DOHH2 (cell line): ENCODE measurements around the gene PYGB.

Source experiments
- H3F3A ChIP-seq: fragments of 200-600 bp; sonication (generic), shearing (Covaris generic); 2 replicates; pipeline ENCODE4 v1.6.0; 2016; ENCODE audit warnings: antibody characterized with exemption, mild to moderate bottlenecking; ENCODE audit not compliant: control insufficient read depth, insufficient read depth
- H3K27ac ChIP-seq: fragments of 200-600 bp; sonication (generic); 2 replicates; pipeline ENCODE4 v1.5.1; 2014; ENCODE audit warnings: low read depth, mild to moderate bottlenecking, low read length, moderate library complexity
- H3K27me3 ChIP-seq: fragments of 200-600 bp; sonication (generic); 2 replicates; pipeline ENCODE4 v1.6.1; 2014; ENCODE audit warnings: mild to moderate bottlenecking, low read length, mixed read lengths; ENCODE audit not compliant: control insufficient read depth
- H3K36me3 ChIP-seq: fragments of 200-600 bp; sonication (generic); 2 replicates; pipeline ENCODE4 v1.6.1; 2014; ENCODE audit warnings: mild to moderate bottlenecking, low read length, moderate library complexity, mixed read lengths; ENCODE audit not compliant: control insufficient read depth
- H3K4me1 ChIP-seq: fragments of 200-600 bp; sonication (generic); 2 replicates; pipeline ENCODE4 v1.6.1; 2014; ENCODE audit warnings: mild to moderate bottlenecking, low read length, mixed read lengths; ENCODE audit not compliant: control insufficient read depth
- H3K4me2 ChIP-seq: fragments of 200-600 bp; sonication (generic); 2 replicates; pipeline ENCODE4 v1.6.0; 2014; ENCODE audit warnings: mild to moderate bottlenecking, low read length, moderate library complexity
- H3K4me3 ChIP-seq: fragments of 200-600 bp; sonication (generic); 2 replicates; pipeline ENCODE4 v1.5.1; 2014; ENCODE audit warnings: mild to moderate bottlenecking, low read length, mixed read lengths
- H3K79me2 ChIP-seq: fragments of 200-600 bp; sonication (generic); 2 replicates; pipeline ENCODE4 v1.6.1; 2014; ENCODE audit warnings: mild to moderate bottlenecking, low read length, mixed read lengths; ENCODE audit not compliant: control insufficient read depth
- H3K9me2 ChIP-seq: fragments of 200-600 bp; sonication (generic); replicated peaks from 2 replicates; pipeline ENCODE4 v1.6.1; 2014; ENCODE audit warnings: mild to moderate bottlenecking, low read length, mixed read lengths; ENCODE audit not compliant: control insufficient read depth
- H3K9me3 ChIP-seq: fragments of 200-600 bp; sonication (generic); 2 replicates; pipeline ENCODE4 v1.6.1; 2014; ENCODE audit warnings: antibody characterized with exemption, low read length, mixed read lengths; ENCODE audit not compliant: control insufficient read depth, insufficient read depth
- H4K20me1 ChIP-seq: fragments of 200-600 bp; sonication (generic); 2 replicates; pipeline ENCODE4 v1.6.0; 2014; ENCODE audit warnings: low read depth, mild to moderate bottlenecking, antibody characterized with exemption, low read length, moderate library complexity; ENCODE audit not compliant: control insufficient read depth, insufficient read depth
- CTCF ChIP-seq: fragments of 200-600 bp; sonication (generic); IDR thresholded peaks from one replicate; pipeline ENCODE4 v1.5.1; 2014; ENCODE audit warnings: antibody characterized with exemption, mild to moderate bottlenecking, low read depth, low read length; ENCODE audit not compliant: poor library complexity, severe bottlenecking
- EZH2phosphoT487 ChIP-seq: fragments of 200-600 bp; sonication (generic); IDR thresholded peaks from 2 replicates; pipeline ENCODE4 v1.6.1; 2017; ENCODE audit warnings: borderline replicate concordance, mild to moderate bottlenecking, antibody characterized with exemption, low read length, moderate library complexity, mixed read lengths

The PYGB gene

DNA sequence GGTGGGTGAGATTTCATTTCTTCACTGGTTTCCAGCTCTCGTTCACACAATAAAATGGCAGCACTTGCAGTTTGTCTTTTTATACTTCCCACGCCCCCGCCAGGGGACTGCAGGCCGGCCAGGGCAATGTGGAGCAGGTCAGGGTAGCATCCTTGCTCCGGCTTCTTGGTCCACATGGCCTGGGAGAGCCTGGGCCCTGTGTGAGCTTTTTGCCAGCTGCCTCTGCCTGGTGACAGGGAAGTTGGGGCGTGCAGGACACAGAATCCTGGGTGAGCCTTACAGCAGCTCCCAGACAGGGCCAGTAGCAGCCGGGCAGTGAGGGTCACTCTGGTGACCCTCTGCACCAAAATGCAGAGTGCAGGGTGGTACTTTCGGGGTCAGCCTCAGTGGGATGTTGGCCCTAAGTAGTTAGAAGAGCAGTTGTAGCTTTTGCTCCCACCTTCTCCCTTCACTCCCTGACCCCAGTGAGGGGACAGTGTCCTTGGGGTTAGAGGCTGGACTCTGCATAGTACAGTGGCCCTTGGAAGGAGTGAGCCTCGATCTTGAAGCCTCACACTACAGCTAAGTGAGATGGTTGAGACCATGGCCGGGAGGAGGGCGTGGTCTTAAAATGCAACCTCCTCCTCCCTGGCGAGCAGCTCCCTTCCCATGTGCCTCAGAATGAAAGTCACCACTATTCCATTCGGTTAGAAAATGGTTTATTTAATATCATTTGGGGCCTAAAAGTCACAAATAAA lies 23.8 kb downstream of the PYGB start:
- Histone ChIP-seq H3K4me1 (no peaks in the 10 kb centered on the region), H4K20me1 (peaks cover 6% of the 10 kb centered on the region; the same call in 1 of the 2 replicates), H3K79me2 (no peaks in the 10 kb centered on the region), H3K4me3 (no peak overlapping the region), H3K27ac (no peak overlapping the region), H3F3A (no peaks in the 10 kb centered on the region), H3K27me3 (no peaks in the 10 kb centered on the region), H3K36me3 (peaks cover 12% of the 10 kb centered on the region; the same call in 1 of the 2 replicates), H3K9me3 (no peaks in the 10 kb centered on the region), H3K4me2 (no peak overlapping the region), H3K9me2 (no peaks in the 10 kb centered on the region)
- TF ChIP-seq EZH2phosphoT487 (no peak), CTCF (no peak)

DNA sequence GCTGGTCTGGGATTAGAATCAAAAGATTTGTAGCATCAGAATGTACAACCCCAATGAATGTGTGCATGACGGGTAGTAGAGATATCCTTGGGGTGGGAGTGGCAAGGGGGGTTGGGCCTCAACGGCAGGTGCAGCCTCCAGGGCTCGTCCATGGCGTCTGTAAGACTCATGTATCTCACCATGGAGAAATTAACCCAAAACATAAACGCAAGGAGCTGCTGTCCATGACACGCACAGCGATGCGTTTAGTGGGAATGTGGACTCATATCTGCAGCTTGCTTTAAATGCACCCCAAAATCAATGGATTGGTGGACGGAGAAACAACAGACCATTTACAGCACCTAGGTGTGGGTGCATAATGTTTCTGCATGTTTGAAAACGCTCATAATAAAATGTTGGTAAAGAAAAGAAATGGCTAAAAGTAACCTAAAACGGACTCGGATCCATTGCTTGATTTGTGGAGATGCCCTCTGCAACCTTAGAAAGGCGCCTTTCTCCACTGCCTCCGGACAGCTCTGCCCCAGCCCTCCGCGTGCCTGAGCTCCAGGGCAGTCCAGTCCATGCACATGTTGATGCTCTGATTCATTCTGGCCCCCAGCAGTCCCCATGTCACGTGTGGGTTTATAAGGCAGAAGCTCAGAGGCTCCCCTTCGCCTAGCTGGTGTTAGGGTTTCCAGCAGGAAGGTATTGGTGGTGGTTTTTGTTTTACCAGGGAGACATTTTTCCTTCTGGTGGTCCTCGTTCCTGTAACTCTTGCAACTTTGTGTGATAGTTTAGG lies 24.5 kb downstream of the PYGB start:
- H3K9me3 ChIP-seq = no peaks in the 10 kb centered on the region
- no peaks in the 10 kb centered on the region for H3K79me2 ChIP-seq
- H3F3A ChIP-seq = no peaks in the 10 kb centered on the region
- no peaks in the 10 kb centered on the region for H3K9me2 ChIP-seq
- H3K4me3 ChIP-seq = no peak overlapping the region
- H3K4me2 ChIP-seq = no peak overlapping the region
- no peaks in the 10 kb centered on the region for H3K27me3 ChIP-seq
- no peaks in the 10 kb centered on the region for H3K4me1 ChIP-seq
- H3K27ac ChIP-seq = no peak overlapping the region
- peaks cover 12% of the 10 kb centered on the region; the same call in 1 of the 2 replicates for H3K36me3 ChIP-seq
- peaks cover 6% of the 10 kb centered on the region; the same call in 1 of the 2 replicates for H4K20me1 ChIP-seq
- TF ChIP-seq CTCF = no peak

DNA sequence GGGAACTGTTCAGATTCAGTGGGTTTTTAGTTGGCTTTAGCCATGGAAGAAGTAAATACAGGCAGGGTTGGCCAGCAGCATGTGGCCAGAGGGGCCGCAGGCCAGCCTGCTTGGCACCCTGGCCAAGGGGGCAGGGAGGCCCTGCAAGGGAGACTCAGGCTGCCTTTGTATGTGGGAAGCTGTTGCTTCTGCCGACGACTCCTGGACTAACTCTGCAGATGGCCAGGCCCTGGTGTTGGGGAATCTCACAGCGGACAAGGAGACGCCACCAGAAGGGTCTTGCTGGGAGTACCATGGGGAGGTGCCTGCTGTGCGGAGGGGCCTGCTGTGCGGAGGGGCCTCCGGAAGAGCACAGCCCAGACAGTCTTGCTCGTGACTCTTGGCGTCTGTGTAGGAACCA lies 25.2 kb downstream of the PYGB start:
- Histone ChIP-seq H3K4me1 (no peaks in the 10 kb centered on the region), H3K4me2 (no peak overlapping the region), H4K20me1 (peaks cover 6% of the 10 kb centered on the region; the same call in 1 of the 2 replicates), H3K27ac (no peak overlapping the region), H3K27me3 (no peaks in the 10 kb centered on the region), H3K4me3 (no peak overlapping the region), H3K36me3 (peaks cover 12% of the 10 kb centered on the region; the same call in 1 of the 2 replicates), H3K9me2 (no peaks in the 10 kb centered on the region), H3F3A (no peaks in the 10 kb centered on the region), H3K9me3 (no peaks in the 10 kb centered on the region), H3K79me2 (no peaks in the 10 kb centered on the region)
- TF ChIP-seq CTCF (no peak), EZH2phosphoT487 (no peak)
